ENCODE measurements around the gene CNTNAP2.

The CNTNAP2 gene

GRCh38 chr7:146557971-146558469 lies 441.4 kb downstream of the CNTNAP2 start:
- no peaks in the 10 kb centered on the region for H3K36me3 ChIP-seq (ENCODE audit: control insufficient read depth in 4 of 4, insufficient read depth in 4 of 4, low read length in 3 of 4)
- no peaks in the 10 kb centered on the region for H3K4me1 ChIP-seq (ENCODE audit: control extremely low read depth in 1 of 4, control insufficient read depth in 4 of 4, insufficient read depth in 4 of 4, low read length in 3 of 4)
- CTCF ChIA-PET, result no interaction called here
- H3K9me3 ChIP-seq (ENCODE audit: control extremely low read depth in 1 of 5, control insufficient read depth in 4 of 5, insufficient read depth in 2 of 5, low read depth in 1 of 5, low read length in 4 of 5), result no peaks in the 10 kb centered on the region
- POLR2A ChIA-PET, result no interaction called here
- 100% methylated on average over 2 of the region's 4 CpGs for whole genome bisulfite sequencing (ENCODE audit: insufficient coverage)
- DNase-seq, result no peak
- H3K4me3 ChIP-seq (ENCODE audit: control insufficient read depth in 1 of 7, extremely low read depth in 1 of 7, insufficient read depth in 4 of 7, low read depth in 2 of 7, low read length in 6 of 7), result no peak overlapping the region
- no peak overlapping the region for H3K27ac ChIP-seq (ENCODE audit: insufficient read depth in 1 of 2, low read depth in 1 of 2, low read length in 2 of 2, poor library complexity in 1 of 2, severe bottlenecking in 2 of 2)
- H3K27me3 ChIP-seq (replicated peaks in 2 of 5; ENCODE audit: control insufficient read depth in 4 of 5, insufficient read depth in 5 of 5, low read length in 4 of 5), result no peaks in the 10 kb centered on the region

- CTCF ChIA-PET, result no interaction called here
- Histone ChIP-seq H3K36me3 (ENCODE audit: control insufficient read depth in 4 of 4, insufficient read depth in 4 of 4, low read length in 3 of 4) (no peaks in the 10 kb centered on the region), H3K27ac (ENCODE audit: insufficient read depth in 1 of 2, low read depth in 1 of 2, low read length in 2 of 2, poor library complexity in 1 of 2, severe bottlenecking in 2 of 2) (no peak overlapping the region), H3K9me3 (ENCODE audit: control extremely low read depth in 1 of 5, control insufficient read depth in 4 of 5, insufficient read depth in 2 of 5, low read depth in 1 of 5, low read length in 4 of 5) (no peaks in the 10 kb centered on the region), H3K4me3 (ENCODE audit: control insufficient read depth in 1 of 7, extremely low read depth in 1 of 7, insufficient read depth in 4 of 7, low read depth in 2 of 7, low read length in 6 of 7) (no peak overlapping the region), H3K27me3 (replicated peaks in 2 of 5; ENCODE audit: control insufficient read depth in 4 of 5, insufficient read depth in 5 of 5, low read length in 4 of 5) (no peaks in the 10 kb centered on the region), H3K4me1 (ENCODE audit: control extremely low read depth in 1 of 4, control insufficient read depth in 4 of 4, insufficient read depth in 4 of 4, low read length in 3 of 4) (no peaks in the 10 kb centered on the region)
- POLR2A ChIA-PET, result no interaction called here
- WGBS (ENCODE audit: insufficient coverage), result 100% methylated on average over 2 of the region's 3 CpGs
- DNase-seq, result no peak
Measured at GRCh38 chr7:146565872-146566271, 449.3 kb downstream of the CNTNAP2 start.

DNA sequence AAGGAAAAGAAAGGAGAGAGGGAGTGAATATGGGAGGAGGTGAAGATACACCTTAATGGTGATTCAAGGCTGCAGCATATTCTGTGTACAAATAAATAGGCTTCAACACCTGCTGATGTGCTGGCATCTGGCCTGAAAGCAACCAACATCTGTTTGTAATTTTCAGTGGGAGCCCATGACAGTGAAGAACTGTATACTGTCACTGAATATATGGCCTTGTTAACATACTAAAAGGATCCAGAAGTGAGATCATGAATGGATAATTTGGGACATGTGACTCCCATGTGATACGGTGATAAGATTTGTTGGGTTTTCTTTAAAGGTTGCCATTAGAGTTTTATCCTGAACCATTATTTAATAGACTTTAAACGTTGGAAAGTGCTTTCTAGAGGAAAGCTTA lies 459.3 kb downstream of the CNTNAP2 start:
- no peak overlapping the region for H3K4me3 ChIP-seq (ENCODE audit: control insufficient read depth in 1 of 7, extremely low read depth in 1 of 7, insufficient read depth in 4 of 7, low read depth in 2 of 7, low read length in 6 of 7)
- ChIA-PET CTCF (no interaction called here), POLR2A (no interaction called here)
- no peak overlapping the region for H3K27ac ChIP-seq (ENCODE audit: insufficient read depth in 1 of 2, low read depth in 1 of 2, low read length in 2 of 2, poor library complexity in 1 of 2, severe bottlenecking in 2 of 2)
- H3K9me3 ChIP-seq (ENCODE audit: control extremely low read depth in 1 of 5, control insufficient read depth in 4 of 5, insufficient read depth in 2 of 5, low read depth in 1 of 5, low read length in 4 of 5), result no peaks in the 10 kb centered on the region
- no peaks in the 10 kb centered on the region for H3K36me3 ChIP-seq (ENCODE audit: control insufficient read depth in 4 of 4, insufficient read depth in 4 of 4, low read length in 3 of 4)
- no peaks in the 10 kb centered on the region for H3K27me3 ChIP-seq (replicated peaks in 2 of 5; ENCODE audit: control insufficient read depth in 4 of 5, insufficient read depth in 5 of 5, low read length in 4 of 5)
- DNase-seq, result no peak
- no peaks in the 10 kb centered on the region for H3K4me1 ChIP-seq (ENCODE audit: control extremely low read depth in 1 of 4, control insufficient read depth in 4 of 4, insufficient read depth in 4 of 4, low read length in 3 of 4)
- WGBS (ENCODE audit: insufficient coverage), result 0% methylated on average over 1 of the region's 2 CpGs

DNA sequence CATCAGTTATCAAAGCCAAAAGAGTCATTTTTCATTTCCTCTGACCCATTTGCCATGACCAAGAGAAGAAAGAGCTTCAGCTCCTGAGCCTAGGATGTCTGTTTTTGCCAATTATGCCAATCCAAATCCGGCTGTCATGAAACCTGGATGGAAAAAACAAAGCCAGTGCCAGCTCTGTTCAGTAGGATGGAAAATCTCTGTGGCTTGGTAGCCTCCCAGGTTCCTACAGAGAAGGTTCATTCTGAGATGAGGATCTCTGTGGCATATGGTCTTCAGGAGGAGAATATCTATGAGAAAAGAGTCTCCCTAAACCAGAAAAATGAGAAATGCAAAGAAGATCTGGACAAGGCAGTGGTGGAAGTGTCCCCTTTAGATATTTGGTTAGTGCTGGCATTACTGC lies 475.4 kb downstream of the CNTNAP2 start:
- no peaks in the 10 kb centered on the region for H3K9me3 ChIP-seq (ENCODE audit: control extremely low read depth in 1 of 5, control insufficient read depth in 4 of 5, insufficient read depth in 2 of 5, low read depth in 1 of 5, low read length in 4 of 5)
- ChIA-PET CTCF (no interaction called here), POLR2A (interaction anchor here (0.8 kb wide), 1 partner anchor 90 kb away, joined by 3 read pairs; no protein-coding TSS in a partner anchor)
- H3K4me3 ChIP-seq (ENCODE audit: control insufficient read depth in 1 of 7, extremely low read depth in 1 of 7, insufficient read depth in 4 of 7, low read depth in 2 of 7, low read length in 6 of 7), result no peak overlapping the region
- no peaks in the 10 kb centered on the region for H3K4me1 ChIP-seq (ENCODE audit: control extremely low read depth in 1 of 4, control insufficient read depth in 4 of 4, insufficient read depth in 4 of 4, low read length in 3 of 4)
- H3K27me3 ChIP-seq (replicated peaks in 2 of 5; ENCODE audit: control insufficient read depth in 4 of 5, insufficient read depth in 5 of 5, low read length in 4 of 5), result no peaks in the 10 kb centered on the region
- DNase-seq, result no peak
- 85% methylated on average over 1 of the region's 1 CpG for WGBS (ENCODE audit: insufficient coverage)
- no peaks in the 10 kb centered on the region for H3K36me3 ChIP-seq (ENCODE audit: control insufficient read depth in 4 of 4, insufficient read depth in 4 of 4, low read length in 3 of 4)
- no peak overlapping the region for H3K27ac ChIP-seq (ENCODE audit: insufficient read depth in 1 of 2, low read depth in 1 of 2, low read length in 2 of 2, poor library complexity in 1 of 2, severe bottlenecking in 2 of 2)

- H3K27ac ChIP-seq (ENCODE audit: insufficient read depth in 1 of 2, low read depth in 1 of 2, low read length in 2 of 2, poor library complexity in 1 of 2, severe bottlenecking in 2 of 2), result no peak overlapping the region
- no peaks in the 10 kb centered on the region for H3K4me1 ChIP-seq (ENCODE audit: control extremely low read depth in 1 of 4, control insufficient read depth in 4 of 4, insufficient read depth in 4 of 4, low read length in 3 of 4)
- ChIA-PET CTCF (no interaction called here), POLR2A (no interaction called here)
- H3K9me3 ChIP-seq (ENCODE audit: control extremely low read depth in 1 of 5, control insufficient read depth in 4 of 5, insufficient read depth in 2 of 5, low read depth in 1 of 5, low read length in 4 of 5), result no peaks in the 10 kb centered on the region
- H3K27me3 ChIP-seq (replicated peaks in 2 of 5; ENCODE audit: control insufficient read depth in 4 of 5, insufficient read depth in 5 of 5, low read length in 4 of 5), result no peaks in the 10 kb centered on the region
- no peak overlapping the region for H3K4me3 ChIP-seq (ENCODE audit: control insufficient read depth in 1 of 7, extremely low read depth in 1 of 7, insufficient read depth in 4 of 7, low read depth in 2 of 7, low read length in 6 of 7)
- H3K36me3 ChIP-seq (ENCODE audit: control insufficient read depth in 4 of 4, insufficient read depth in 4 of 4, low read length in 3 of 4), result no peaks in the 10 kb centered on the region
- 100% methylated on average over 1 of the region's 1 CpG for WGBS (ENCODE audit: insufficient coverage)
- DNase-seq, result no peak
Measured at GRCh38 chr7:146606628-146607027, 490.0 kb downstream of the CNTNAP2 start.

GRCh38 chr7:146619641-146620040 lies 503.0 kb downstream of the CNTNAP2 start:
- no peak for DNase-seq
- no peaks in the 10 kb centered on the region for H3K27me3 ChIP-seq (replicated peaks in 2 of 5; ENCODE audit: control insufficient read depth in 4 of 5, insufficient read depth in 5 of 5, low read length in 4 of 5)
- ChIA-PET CTCF (no interaction called here), POLR2A (no interaction called here)
- H3K4me1 ChIP-seq (ENCODE audit: control extremely low read depth in 1 of 4, control insufficient read depth in 4 of 4, insufficient read depth in 4 of 4, low read length in 3 of 4), result no peaks in the 10 kb centered on the region
- H3K27ac ChIP-seq (ENCODE audit: insufficient read depth in 1 of 2, low read depth in 1 of 2, low read length in 2 of 2, poor library complexity in 1 of 2, severe bottlenecking in 2 of 2), result no peak overlapping the region
- H3K36me3 ChIP-seq (ENCODE audit: control insufficient read depth in 4 of 4, insufficient read depth in 4 of 4, low read length in 3 of 4), result no peaks in the 10 kb centered on the region
- H3K9me3 ChIP-seq (ENCODE audit: control extremely low read depth in 1 of 5, control insufficient read depth in 4 of 5, insufficient read depth in 2 of 5, low read depth in 1 of 5, low read length in 4 of 5), result no peaks in the 10 kb centered on the region
- no peak overlapping the region for H3K4me3 ChIP-seq (ENCODE audit: control insufficient read depth in 1 of 7, extremely low read depth in 1 of 7, insufficient read depth in 4 of 7, low read depth in 2 of 7, low read length in 6 of 7)
- no CpG with 5 or more reads among the region's 5 CpGs for WGBS (ENCODE audit: insufficient coverage)

DNA sequence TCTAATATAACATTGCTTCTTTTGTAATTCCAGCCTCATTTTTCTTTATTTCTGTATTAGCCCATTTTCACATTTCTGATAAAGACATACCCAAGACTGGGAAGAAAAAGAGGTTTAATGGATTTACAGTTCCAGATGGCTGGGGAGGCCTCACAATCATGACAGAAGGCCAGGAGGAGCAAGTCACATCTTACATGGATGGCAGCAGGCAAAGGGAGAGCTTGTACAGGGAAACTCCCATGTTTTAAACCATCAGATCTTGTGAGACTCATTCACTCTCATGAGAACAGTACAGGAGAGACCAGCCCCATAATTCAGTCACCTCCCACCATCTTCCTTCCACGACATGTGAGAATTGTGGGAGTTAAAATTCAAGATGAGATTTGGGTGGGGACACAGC lies 510.3 kb downstream of the CNTNAP2 start:
- CTCF ChIA-PET, result no interaction called here
- no peaks in the 10 kb centered on the region for H3K4me1 ChIP-seq (ENCODE audit: control extremely low read depth in 1 of 4, control insufficient read depth in 4 of 4, insufficient read depth in 4 of 4, low read length in 3 of 4)
- POLR2A ChIA-PET, result interaction anchor here (0.8 kb wide), 1 partner anchor 37 kb away, joined by 3 read pairs; no protein-coding TSS in a partner anchor
- no peak for DNase-seq
- H3K27ac ChIP-seq (ENCODE audit: insufficient read depth in 1 of 2, low read depth in 1 of 2, low read length in 2 of 2, poor library complexity in 1 of 2, severe bottlenecking in 2 of 2), result no peak overlapping the region
- no CpG with 5 or more reads among the region's 1 CpG for WGBS (ENCODE audit: insufficient coverage)
- peaks cover 0 to 4% (median 0%) of the 10 kb centered on the region in 5 experiments for H3K9me3 ChIP-seq (ENCODE audit: control extremely low read depth in 1 of 5, control insufficient read depth in 4 of 5, insufficient read depth in 2 of 5, low read depth in 1 of 5, low read length in 4 of 5)
- no peak overlapping the region for H3K4me3 ChIP-seq (ENCODE audit: control insufficient read depth in 1 of 7, extremely low read depth in 1 of 7, insufficient read depth in 4 of 7, low read depth in 2 of 7, low read length in 6 of 7)
- no peaks in the 10 kb centered on the region for H3K36me3 ChIP-seq (ENCODE audit: control insufficient read depth in 4 of 4, insufficient read depth in 4 of 4, low read length in 3 of 4)
- H3K27me3 ChIP-seq (replicated peaks in 2 of 5; ENCODE audit: control insufficient read depth in 4 of 5, insufficient read depth in 5 of 5, low read length in 4 of 5), result no peaks in the 10 kb centered on the region

Data from common myeloid progenitor, CD34-positive (primary cell).